Mesothelial cell of epicardium (in vitro differentiated cells): ENCODE measurements around the gene KLHDC10. TPM values are rescaled to one million over a fixed set of nuclear protein-coding genes. Genes with fewer than 3 reads are reported as not detected.
A peak's percentile ranks its signal among the peaks of the same experiment; 100 is the strongest.
"Not testable (repeated sequence)": the region's sequence is repeated elsewhere in the genome, so short reads cannot be mapped to it uniquely, and the experiment has no call there.

Experiments used
- DNase-seq, 2 experiments: peaks; one replicate each; pipeline ENCODE4 v3.0.0; 2021; ENCODE audit warnings: low spot score in 2 of 2; ENCODE audit not compliant: unreplicated experiment in 2 of 2
- H3K27ac Mint-ChIP-seq: 2 replicates; pipeline ENCODE4 v1.8.0; 2021; ENCODE audit warnings: mixed read lengths
- H3K27me3 Mint-ChIP-seq: 2 replicates; pipeline ENCODE4 v1.8.0; 2021; ENCODE audit warnings: low read depth, mixed read lengths
- H3K36me3 Mint-ChIP-seq: 2 replicates; pipeline ENCODE4 v1.8.0; 2021; ENCODE audit warnings: mixed read lengths
- H3K4me1 Mint-ChIP-seq: 2 replicates; pipeline ENCODE4 v1.8.0; 2021; ENCODE audit warnings: mixed read lengths
- H3K4me3 Mint-ChIP-seq: 2 replicates; pipeline ENCODE4 v1.8.0; 2021; ENCODE audit warnings: mild to moderate bottlenecking, moderate library complexity, mixed read lengths
- H3K9me3 Mint-ChIP-seq: 2 replicates; pipeline ENCODE4 v1.8.0; 2021; ENCODE audit warnings: mixed read lengths
- total RNA-seq: library from RNA; stranded (reverse); gene quantifications from 3 replicates; pipeline ENCODE4 v1.2.1, GENCODE V29; 2021
- TF ChIP-seq, protein P1 (sequence below): fragments of 200-600 bp; sonication (generic); IDR thresholded peaks from one replicate; pipeline ENCODE4 v1.5.0; 2021; ENCODE audit warnings: antibody characterized with exemption; ENCODE audit not compliant: unreplicated experiment

The KLHDC10 gene
- total RNA-seq, 1 donor from 2014 or later = 45.9 TPM

DNA sequence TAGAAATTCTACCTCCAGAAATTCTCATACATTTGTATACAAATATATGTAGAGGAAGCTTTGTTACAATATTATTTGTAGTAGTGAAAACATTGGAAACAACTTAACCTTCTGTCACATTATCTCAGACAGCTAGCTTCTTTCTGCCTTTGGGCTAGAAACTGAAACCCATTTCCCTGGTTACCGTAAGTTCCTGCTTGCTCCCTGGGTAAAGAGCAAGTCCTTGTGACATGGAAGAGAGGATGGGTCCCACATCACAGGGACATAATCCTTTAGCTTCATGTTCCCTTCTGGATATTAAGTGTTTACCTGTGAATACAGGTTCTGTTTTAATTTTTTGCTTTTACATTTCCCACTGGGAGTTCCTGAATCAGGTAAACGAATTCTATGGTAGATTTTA lies 41.8 kb downstream of the KLHDC10 start:
- H3K27me3 Mint-ChIP-seq = no peaks in the 10 kb centered on the region
- H3K9me3 Mint-ChIP-seq = peaks cover 9% of the 10 kb centered on the region
- H3K4me1 Mint-ChIP-seq = peaks cover 17% of the 10 kb centered on the region
- H3K4me3 Mint-ChIP-seq = no peak overlapping the region
- H3K27ac Mint-ChIP-seq = peak overlapping the region; percentile 70
- peaks cover 18% of the 10 kb centered on the region for H3K36me3 Mint-ChIP-seq
- TF ChIP-seq, protein P1, sequence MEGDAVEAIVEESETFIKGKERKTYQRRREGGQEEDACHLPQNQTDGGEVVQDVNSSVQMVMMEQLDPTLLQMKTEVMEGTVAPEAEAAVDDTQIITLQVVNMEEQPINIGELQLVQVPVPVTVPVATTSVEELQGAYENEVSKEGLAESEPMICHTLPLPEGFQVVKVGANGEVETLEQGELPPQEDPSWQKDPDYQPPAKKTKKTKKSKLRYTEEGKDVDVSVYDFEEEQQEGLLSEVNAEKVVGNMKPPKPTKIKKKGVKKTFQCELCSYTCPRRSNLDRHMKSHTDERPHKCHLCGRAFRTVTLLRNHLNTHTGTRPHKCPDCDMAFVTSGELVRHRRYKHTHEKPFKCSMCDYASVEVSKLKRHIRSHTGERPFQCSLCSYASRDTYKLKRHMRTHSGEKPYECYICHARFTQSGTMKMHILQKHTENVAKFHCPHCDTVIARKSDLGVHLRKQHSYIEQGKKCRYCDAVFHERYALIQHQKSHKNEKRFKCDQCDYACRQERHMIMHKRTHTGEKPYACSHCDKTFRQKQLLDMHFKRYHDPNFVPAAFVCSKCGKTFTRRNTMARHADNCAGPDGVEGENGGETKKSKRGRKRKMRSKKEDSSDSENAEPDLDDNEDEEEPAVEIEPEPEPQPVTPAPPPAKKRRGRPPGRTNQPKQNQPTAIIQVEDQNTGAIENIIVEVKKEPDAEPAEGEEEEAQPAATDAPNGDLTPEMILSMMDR = no peak
- no peak for DNase-seq

DNA sequence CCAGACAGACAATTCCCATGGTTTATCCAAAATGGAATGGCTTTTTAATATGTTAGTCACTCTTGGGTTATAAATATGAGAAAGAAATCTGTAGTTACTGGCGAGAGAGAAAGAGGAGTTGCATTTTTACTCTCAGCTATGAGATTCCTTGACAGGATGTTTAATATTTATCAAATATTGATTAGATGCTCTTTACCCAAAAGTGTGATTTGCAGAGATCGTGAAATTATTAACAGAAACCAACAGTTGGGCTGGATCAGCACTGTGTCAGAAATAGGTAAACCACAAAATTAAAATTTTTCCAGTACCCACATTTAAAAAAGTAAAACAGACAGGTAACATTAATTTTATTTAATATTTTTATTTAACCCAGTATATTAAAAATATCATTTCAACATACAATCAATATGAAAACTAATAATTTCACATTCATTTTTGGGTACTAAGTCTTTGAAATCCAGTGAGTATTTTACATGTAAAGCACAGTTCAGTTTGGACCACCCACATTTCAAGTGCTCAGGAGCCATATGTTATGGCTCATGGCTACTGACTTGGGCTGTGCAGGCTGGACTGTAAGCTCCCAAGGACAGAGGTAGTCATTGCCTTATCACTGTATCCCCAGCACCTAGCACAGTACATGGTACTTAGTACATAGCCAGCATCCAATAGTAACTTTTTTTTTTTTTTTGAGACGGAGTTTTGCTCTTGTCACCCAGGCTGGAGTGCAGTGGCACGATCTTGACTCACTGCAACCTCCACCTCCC lies 42.5 kb downstream of the KLHDC10 start:
- no peaks in the 10 kb centered on the region for H3K27me3 Mint-ChIP-seq
- H3K4me1 Mint-ChIP-seq = peaks cover 17% of the 10 kb centered on the region
- DNase-seq = no peak
- H3K36me3 Mint-ChIP-seq = peaks cover 20% of the 10 kb centered on the region
- TF ChIP-seq, protein P1 = no peak
- peak overlapping the region; percentile 30 for H3K27ac Mint-ChIP-seq
- H3K9me3 Mint-ChIP-seq = peaks cover 9% of the 10 kb centered on the region
- no peak overlapping the region for H3K4me3 Mint-ChIP-seq

DNA sequence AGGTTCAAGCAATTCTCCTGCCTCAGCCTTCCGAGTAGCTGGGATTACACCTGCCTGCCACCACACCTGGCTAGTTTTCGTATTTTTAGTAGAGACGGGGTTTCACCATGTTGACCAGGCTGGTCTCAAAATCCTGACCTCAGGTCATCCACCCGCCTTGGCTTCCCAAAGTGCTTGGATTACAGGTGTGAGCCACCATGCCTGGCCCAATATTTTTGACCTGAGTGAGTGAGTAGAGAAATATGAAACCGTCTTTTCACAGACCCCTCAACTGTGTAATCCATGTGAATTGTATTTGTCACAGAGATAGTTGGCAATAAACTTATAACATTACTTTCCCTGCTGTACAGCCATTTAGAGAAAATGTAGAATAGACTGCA lies 43.1 kb downstream of the KLHDC10 start:
- Mint-ChIP-seq H3K36me3 (peaks cover 22% of the 10 kb centered on the region), H3K4me1 (peaks cover 17% of the 10 kb centered on the region), H3K27ac (peak overlapping the region; percentile 30)
- H3K27me3 Mint-ChIP-seq, H3K9me3 Mint-ChIP-seq, DNase-seq, H3K4me3 Mint-ChIP-seq: not testable (repeated sequence)

DNA sequence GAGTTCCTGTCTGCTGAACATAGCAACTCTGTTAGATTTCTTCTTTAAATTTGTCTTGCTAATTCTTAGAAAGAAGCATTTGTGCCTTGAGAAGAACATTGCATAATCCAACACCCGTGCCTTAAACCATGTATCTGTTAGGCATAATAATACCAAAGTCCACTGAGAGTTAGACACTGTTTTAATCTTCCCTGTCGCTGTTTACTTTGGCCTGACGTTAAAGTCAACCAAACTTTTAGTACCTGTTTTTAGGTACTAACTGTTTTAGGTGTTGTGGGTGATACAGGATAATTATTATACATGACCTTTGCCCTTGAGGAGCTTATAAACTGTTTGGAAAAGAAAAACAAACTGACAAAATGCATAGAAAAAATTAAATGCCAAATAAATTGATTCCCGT lies 43.6 kb downstream of the KLHDC10 start:
- Mint-ChIP-seq H3K27ac (peak overlapping the region; percentile 30), H3K9me3 (peaks cover 9% of the 10 kb centered on the region), H3K27me3 (no peaks in the 10 kb centered on the region), H3K4me3 (no peak overlapping the region), H3K36me3 (peaks cover 22% of the 10 kb centered on the region), H3K4me1 (peaks cover 17% of the 10 kb centered on the region)
- TF ChIP-seq, protein P1 = no peak
- no peak for DNase-seq

DNA sequence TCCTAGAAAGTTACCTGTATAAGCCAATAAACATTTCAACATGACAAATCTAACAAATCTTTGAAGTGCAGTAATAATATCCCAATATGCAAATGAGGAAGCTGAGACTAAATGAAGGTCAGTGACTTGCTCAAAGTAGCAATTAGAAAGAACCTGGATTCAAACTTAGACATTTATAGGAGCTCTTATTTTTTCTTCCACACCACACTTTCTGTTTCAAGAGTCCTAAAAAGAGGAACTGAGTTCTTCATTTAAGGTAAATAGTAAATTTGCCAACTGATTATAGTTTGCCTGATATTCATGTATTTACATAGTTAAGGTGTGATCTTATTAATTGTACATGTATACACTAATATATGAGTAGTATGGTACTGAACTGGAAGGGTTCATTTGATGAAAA lies 44.0 kb downstream of the KLHDC10 start:
- no peak for DNase-seq
- TF ChIP-seq, protein P1 = no peak
- Mint-ChIP-seq H3K27ac (peak overlapping the region; percentile 4), H3K27me3 (no peaks in the 10 kb centered on the region), H3K4me3 (no peak overlapping the region), H3K4me1 (peaks cover 17% of the 10 kb centered on the region), H3K36me3 (peaks cover 22% of the 10 kb centered on the region), H3K9me3 (peaks cover 9% of the 10 kb centered on the region)

- TF ChIP-seq, protein P1 = no peak
- peaks cover 22% of the 10 kb centered on the region for H3K36me3 Mint-ChIP-seq
- H3K27me3 Mint-ChIP-seq = no peaks in the 10 kb centered on the region
- no peak overlapping the region for H3K4me3 Mint-ChIP-seq
- H3K9me3 Mint-ChIP-seq = peaks cover 7% of the 10 kb centered on the region
- no peak for DNase-seq
- peaks cover 17% of the 10 kb centered on the region for H3K4me1 Mint-ChIP-seq
- H3K27ac Mint-ChIP-seq = peak overlapping the region; percentile 4
Observed at GRCh38 chr7:130114776-130115175, 44.4 kb downstream of the KLHDC10 start.
